Neural cell (in vitro differentiated cells): ENCODE data around the gene SHOX. TPM values are rescaled to one million over a fixed set of nuclear protein-coding genes. Genes with fewer than 3 reads are reported as not detected.

Experiments used
- H2AFZ ChIP-seq: fragments of 200-600, 300-800 bp; sonication (generic), shearing (Covaris generic); 2 replicates; pipeline ENCODE4 v1.6.0; 2014; ENCODE audit warnings: low read depth, mild to moderate bottlenecking, antibody characterized with exemption, low read length, moderate library complexity
- H3F3A ChIP-seq: fragments of 200-600 bp; shearing (Covaris generic); 2 replicates; pipeline ENCODE4 v1.6.1; 2016; ENCODE audit warnings: mild to moderate bottlenecking, moderate library complexity, mixed read lengths, antibody characterized with exemption, low read length; ENCODE audit not compliant: insufficient read depth, poor library complexity, severe bottlenecking
- H3K27ac ChIP-seq: fragments of 200-600, 300-800 bp; sonication (generic), shearing (Covaris generic); 2 replicates; pipeline ENCODE4 v1.5.1; 2014; ENCODE audit warnings: mild to moderate bottlenecking, low read length, moderate library complexity
- H3K27me3 ChIP-seq: fragments of 300-800, 200-600 bp; sonication (generic), shearing (Covaris generic); 2 replicates; pipeline ENCODE4 v1.6.0; 2014; ENCODE audit warnings: mild to moderate bottlenecking, low read depth, low read length, moderate library complexity; ENCODE audit not compliant: insufficient read depth
- H3K36me3 ChIP-seq: fragments of 300-800, 200-600 bp; sonication (generic), shearing (Covaris generic); 2 replicates; pipeline ENCODE4 v1.5.1; 2014; ENCODE audit warnings: mild to moderate bottlenecking, antibody characterized with exemption, low read length, moderate library complexity; ENCODE audit not compliant: insufficient read depth
- H3K4me2 ChIP-seq: fragments of 300-800, 200-600 bp; sonication (generic), shearing (Covaris generic); 2 replicates; pipeline ENCODE4 v1.6.0; 2014; ENCODE audit warnings: mild to moderate bottlenecking, low read length
- H3K4me3 ChIP-seq: fragments of 300-800, 200-600 bp; sonication (generic), shearing (Covaris generic); 2 replicates; pipeline ENCODE4 v1.5.1; 2014; ENCODE audit warnings: mild to moderate bottlenecking, low read length, moderate library complexity
- H3K79me2 ChIP-seq: fragments of 200-600 bp; shearing (Covaris generic); replicated peaks from 2 replicates; pipeline ENCODE4 v1.6.0; 2014; ENCODE audit warnings: mild to moderate bottlenecking, low read length, moderate library complexity; ENCODE audit not compliant: insufficient read depth
- H3K9ac ChIP-seq: fragments of 300-800, 200-600 bp; sonication (generic), shearing (Covaris generic); 2 replicates; pipeline ENCODE4 v1.6.1; 2016; ENCODE audit warnings: mild to moderate bottlenecking, low read length, mixed read lengths
- H3K9me2 ChIP-seq: fragments of 200-600 bp; shearing (Covaris generic); 2 replicates; pipeline ENCODE4 v1.6.1; 2016; ENCODE audit warnings: mild to moderate bottlenecking, low read length, mixed read lengths; ENCODE audit not compliant: insufficient read depth
- H3K9me3 ChIP-seq: fragments of 200-600, 300-800 bp; sonication (generic), shearing (Covaris generic); 2 replicates; pipeline ENCODE4 v1.6.1; 2016; ENCODE audit warnings: mild to moderate bottlenecking, mixed run types, low read length, moderate library complexity, mixed read lengths
- H4K20me1 ChIP-seq: fragments of 200-600 bp; shearing (Covaris generic); 2 replicates; pipeline ENCODE4 v1.6.1; 2016; ENCODE audit warnings: mild to moderate bottlenecking, mixed run types; ENCODE audit not compliant: insufficient read depth
- EP300 ChIP-seq: fragments of 450-650 bp; conservative IDR thresholded peaks from 2 replicates; pipeline ENCODE4 v1.6.1; 2014; ENCODE audit warnings: antibody characterized with exemption, mild to moderate bottlenecking, moderate library complexity; ENCODE audit not compliant: poor library complexity, severe bottlenecking
- POLR2AphosphoS5 ChIP-seq: IDR thresholded peaks from 2 replicates; pipeline ENCODE4 v1.6.1; 2012
- RAD21 ChIP-seq: fragments of 450-650 bp; conservative IDR thresholded peaks from 2 replicates; pipeline ENCODE4 v1.6.1; 2014; ENCODE audit warnings: antibody characterized with exemption, mild to moderate bottlenecking, moderate library complexity
- REST ChIP-seq: IDR thresholded peaks from 2 replicates; pipeline ENCODE4 v1.6.1; 2012; ENCODE audit warnings: borderline replicate concordance
- TAF1 ChIP-seq: IDR thresholded peaks from 2 replicates; pipeline ENCODE4 v1.6.1; 2012; ENCODE audit warnings: low read depth
- polyA plus RNA-seq: library from polyadenylated mRNA; depleted of rRNA; stranded (reverse); fragments of >200 nt; gene quantifications from 2 replicates; pipeline ENCODE4 v1.2.3, GENCODE V29; 2014

Gene SHOX
- polyA plus RNA-seq, 1 donor from 2014 or later = not detected

DNA sequence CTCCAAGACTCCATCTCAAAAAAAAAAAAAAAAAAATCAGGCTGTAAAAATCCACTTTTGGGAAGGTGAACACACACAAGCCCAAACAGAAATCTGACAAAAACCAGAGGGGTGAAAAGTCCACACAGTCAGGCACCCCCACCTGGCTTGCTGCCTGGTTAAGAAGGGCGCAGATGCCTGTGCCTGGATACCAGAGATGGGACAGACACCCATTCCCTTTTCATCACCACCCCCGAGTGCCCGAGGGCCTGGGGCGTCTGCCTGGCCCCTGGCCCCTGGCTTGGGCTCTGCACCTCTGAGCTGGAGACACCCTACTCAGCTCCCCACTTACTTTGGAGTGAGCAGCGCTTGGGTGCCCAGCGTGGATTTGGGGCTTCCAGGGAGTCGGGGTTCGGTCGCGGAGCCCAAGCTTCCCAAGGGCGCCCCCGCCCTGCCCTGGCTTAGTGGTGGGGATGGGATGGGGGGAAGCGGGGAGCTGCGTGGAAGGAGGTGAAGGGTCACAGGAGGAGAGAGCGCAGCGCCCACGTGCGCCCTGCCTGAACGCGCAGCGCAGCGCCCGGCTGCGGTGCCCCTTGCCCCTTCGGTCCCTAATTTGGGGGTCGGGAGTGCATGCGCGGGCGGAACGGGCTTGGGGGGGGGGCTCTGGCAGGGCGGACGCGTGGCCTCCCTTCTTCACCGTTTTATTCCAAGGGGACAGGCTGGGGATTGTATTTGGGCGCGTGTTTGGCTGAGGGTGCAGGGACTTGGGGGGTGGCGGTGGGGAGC is 11.3 kb downstream of the SHOX start:
- Histone ChIP-seq H4K20me1 (no peaks in the 10 kb centered on the region), H3K9ac (no peak overlapping the region)

DNA sequence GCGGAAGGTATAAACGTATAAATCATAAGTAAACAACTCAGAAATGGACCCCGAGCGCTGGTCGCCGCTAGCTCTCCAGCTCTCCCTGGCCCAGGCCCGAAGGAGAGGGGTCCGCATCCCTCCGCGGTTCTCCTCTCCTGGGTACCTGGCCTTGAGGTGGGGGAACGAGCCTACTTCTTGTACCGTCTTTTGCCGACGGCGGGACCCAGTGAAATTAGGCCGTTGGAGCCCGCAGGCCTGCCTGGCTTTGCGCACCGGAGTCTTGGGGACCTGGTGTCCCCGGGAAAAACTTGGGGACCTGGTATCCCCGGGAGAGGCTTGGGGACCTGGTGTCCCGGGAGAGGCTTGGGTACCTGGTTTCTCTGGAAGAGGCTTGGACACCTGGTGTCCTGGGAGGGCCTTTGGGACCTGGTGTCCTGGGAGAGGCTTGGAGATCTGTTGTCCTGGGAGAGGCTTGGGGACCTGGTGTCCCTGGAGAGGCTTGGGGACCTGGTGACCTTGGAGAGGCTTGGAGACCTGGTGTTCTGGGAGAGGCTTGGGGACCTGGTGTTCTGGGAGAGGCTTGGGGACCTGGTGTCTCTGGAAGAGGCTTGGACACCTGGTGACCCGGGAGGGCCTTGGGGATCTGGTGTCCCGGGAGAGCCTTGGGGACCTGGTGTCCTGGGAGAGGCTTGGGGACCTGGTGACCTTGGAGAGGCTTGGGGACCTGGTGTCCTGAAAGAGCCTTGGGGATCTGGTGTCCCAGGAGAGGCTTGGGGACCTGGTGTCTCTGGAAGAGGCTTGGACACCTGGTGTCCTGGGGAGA is 12.0 kb downstream of the SHOX start:
- Histone ChIP-seq H3K27me3 (peaks cover 92% of the 10 kb centered on the region), H3K4me3 (no peak overlapping the region), H3K27ac (no peak overlapping the region), H3K9ac (no peak overlapping the region), H3K36me3 (no peaks in the 10 kb centered on the region), H3K79me2 (no peaks in the 10 kb centered on the region), H3K4me2 (no peak overlapping the region), H3K9me2 (no peaks in the 10 kb centered on the region), H3F3A (no peaks in the 10 kb centered on the region), H3K9me3 (no peaks in the 10 kb centered on the region), H2AFZ (no peak overlapping the region), H4K20me1 (no peaks in the 10 kb centered on the region)
- no peak for TF ChIP-seq EP300
- TF ChIP-seq TAF1 = no peak
- no peak for TF ChIP-seq RAD21

More for the DNA sequence above, 11.3 kb downstream of the SHOX start:
- peaks cover 100% of the 10 kb centered on the region for H3K27me3 ChIP-seq
- H2AFZ ChIP-seq = no peak overlapping the region
- no peaks in the 10 kb centered on the region for H3K9me2 ChIP-seq
- H3K36me3 ChIP-seq = no peaks in the 10 kb centered on the region
- H3K9me3 ChIP-seq = no peaks in the 10 kb centered on the region
- no peaks in the 10 kb centered on the region for H3K79me2 ChIP-seq
- H3K27ac ChIP-seq = no peak overlapping the region
- H3K4me3 ChIP-seq = no peak overlapping the region
- no peaks in the 10 kb centered on the region for H3F3A ChIP-seq
- no peak overlapping the region for H3K4me2 ChIP-seq
- TF ChIP-seq POLR2AphosphoS5 = no peak
- no peak for TF ChIP-seq RAD21

DNA sequence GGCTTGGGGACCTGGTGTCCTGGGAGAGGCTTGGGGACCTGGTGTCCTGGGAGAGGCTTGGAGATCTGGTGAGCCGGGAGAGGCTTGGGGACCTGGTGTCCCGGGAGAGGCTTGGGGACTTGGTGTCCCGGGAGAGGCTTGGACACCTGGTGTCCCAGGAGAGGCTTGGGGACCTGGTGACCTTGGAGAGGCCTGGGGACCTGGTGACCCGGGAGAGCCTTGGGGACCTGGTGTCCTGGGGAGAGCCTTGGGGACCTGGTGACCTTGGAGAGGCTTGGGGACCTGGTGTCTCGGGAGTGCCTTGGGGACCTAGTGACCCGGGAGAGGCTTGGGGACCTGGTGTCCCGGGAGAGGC is 12.6 kb downstream of the SHOX start:
- no peaks in the 10 kb centered on the region for H3F3A ChIP-seq
- peaks cover 86% of the 10 kb centered on the region for H3K27me3 ChIP-seq
- no peak overlapping the region for H3K4me2 ChIP-seq
- no peaks in the 10 kb centered on the region for H3K79me2 ChIP-seq
- H4K20me1 ChIP-seq = no peaks in the 10 kb centered on the region
- no peak overlapping the region for H3K9ac ChIP-seq
- TF ChIP-seq RAD21 = no peak
- no peak for TF ChIP-seq EP300
- no peak for TF ChIP-seq REST
- no peaks in the 10 kb centered on the region for H3K9me2 ChIP-seq
- no peak overlapping the region for H3K4me3 ChIP-seq
- no peak overlapping the region for H2AFZ ChIP-seq
- H3K9me3 ChIP-seq = no peaks in the 10 kb centered on the region
- H3K36me3 ChIP-seq = no peaks in the 10 kb centered on the region
- H3K27ac ChIP-seq = no peak overlapping the region
